IMR-90 (cell line): ENCODE data around the gene MEIKIN. TPM values are rescaled to one million over a fixed set of nuclear protein-coding genes. Genes with fewer than 3 reads are reported as not detected.

ENCODE experiments used
- ATAC-seq: fragments of 200-7000 bp; cut with Tn5 transposase; 2 replicates; pipeline ENCODE4 v1.9.1; 2020; ENCODE audit warnings: low read depth, mild to moderate bottlenecking, moderate library complexity
- BruUV-seq: library from RNA; stranded (reverse); fragments of 400-500 nt; replicated peaks from 2 replicates; lab custom pipeline; 2021; lab: Mats Ljungman, UMichigan
- CTCF ChIA-PET: fragments of 300-600 bp; formaldehyde crosslinking; extraction: SDS; loops from one replicate; lab custom pipeline; 2021; ENCODE audit warnings: antibody characterized with exemption; lab: Yijun Ruan, JAX
- POLR2A ChIA-PET: fragments of 300-600 bp; sonication (Branson Sonifier 250); formaldehyde crosslinking; loops from one replicate; lab custom pipeline; 2022; ENCODE audit warnings: antibody characterized with exemption; ENCODE audit not compliant: unreplicated experiment; lab: Charles Lee
- DNase-seq: peaks from one replicate; pipeline ENCODE4 v3.0.0; 2013
- H2AFZ ChIP-seq: replicated peaks from 2 replicates; pipeline ENCODE3; 2013; ENCODE audit warnings: low read length, mild to moderate bottlenecking; ENCODE audit not compliant: poor library complexity
- H2AK5ac ChIP-seq: 2 replicates; pipeline ENCODE4 v1.6.1; 2013; ENCODE audit warnings: low read depth, low read length, inconsistent platforms
- H2AK9ac ChIP-seq: replicated peaks from 2 replicates; pipeline ENCODE3; 2013; ENCODE audit warnings: mild to moderate bottlenecking, low read depth, low read length, moderate library complexity; ENCODE audit not compliant: poor library complexity
- H2BK120ac ChIP-seq: 2 replicates; pipeline ENCODE4 v1.6.1; 2013; ENCODE audit warnings: low read depth, low read length, inconsistent platforms
- H2BK15ac ChIP-seq: 3 replicates; pipeline ENCODE4 v1.6.1; 2013; ENCODE audit warnings: low read depth, low read length, inconsistent platforms
- H2BK20ac ChIP-seq: 2 replicates; pipeline ENCODE4 v1.6.1; 2013; ENCODE audit warnings: low read depth, mild to moderate bottlenecking, inconsistent platforms, low read length, moderate library complexity
- H2BK5ac ChIP-seq: 2 replicates; pipeline ENCODE4 v1.6.1; 2013; ENCODE audit warnings: mild to moderate bottlenecking, low read depth, low read length, inconsistent platforms; ENCODE audit not compliant: poor library complexity, severe bottlenecking
- H3K14ac ChIP-seq: replicated peaks from 2 replicates; pipeline ENCODE4 v1.6.1; 2013; ENCODE audit warnings: low read depth, low read length, inconsistent platforms
- H3K18ac ChIP-seq: 2 replicates; pipeline ENCODE4 v1.6.1; 2013; ENCODE audit warnings: low read depth, low read length, control low read depth
- H3K23ac ChIP-seq: 2 replicates; pipeline ENCODE4 v1.6.1; 2013; ENCODE audit warnings: low read depth, low read length, inconsistent platforms
- H3K27ac ChIP-seq: 2 replicates; pipeline ENCODE4 v1.5.1; 2013; ENCODE audit warnings: mild to moderate bottlenecking, control low read depth, low read length; ENCODE audit not compliant: insufficient read depth
- H3K27me3 ChIP-seq: 2 replicates; pipeline ENCODE4 v1.6.1; 2013; ENCODE audit warnings: low read length; ENCODE audit not compliant: control insufficient read depth, insufficient read depth
- H3K36me3 ChIP-seq: 2 replicates; pipeline ENCODE4 v1.6.1; 2013; ENCODE audit warnings: low read length, mixed read lengths; ENCODE audit not compliant: control insufficient read depth, insufficient read depth
- H3K4ac ChIP-seq: 2 replicates; pipeline ENCODE4 v1.6.1; 2013; ENCODE audit warnings: low read depth, low read length, inconsistent platforms
- H3K4me1 ChIP-seq: 2 replicates; pipeline ENCODE4 v1.6.1; 2013; ENCODE audit warnings: low read length, mixed read lengths; ENCODE audit not compliant: control insufficient read depth, insufficient read depth
- H3K4me2 ChIP-seq: 2 replicates; pipeline ENCODE4 v1.6.1; 2013; ENCODE audit warnings: low read depth, mild to moderate bottlenecking, control low read depth, low read length, moderate library complexity
- H3K4me3 ChIP-seq: 2 replicates; pipeline ENCODE4 v1.5.1; 2013; ENCODE audit warnings: low read depth, mild to moderate bottlenecking, control low read depth, low read length, moderate library complexity; ENCODE audit not compliant: insufficient read depth
- H3K56ac ChIP-seq: 2 replicates; pipeline ENCODE4 v1.6.1; 2013; ENCODE audit warnings: low read length, inconsistent platforms; ENCODE audit not compliant: insufficient read depth; ENCODE audit errors: extremely low read depth
- H3K79me1 ChIP-seq, 2 experiments: 2 replicates each; pipeline ENCODE4 v1.6.1; 2013; ENCODE audit warnings: low read length in 2 of 2, inconsistent platforms in 1 of 2, low read depth in 1 of 2
- H3K9ac ChIP-seq: 2 replicates; pipeline ENCODE4 v1.6.1; 2013; ENCODE audit warnings: low read depth, low read length, control low read depth
- H3K9me1 ChIP-seq: 2 replicates; pipeline ENCODE4 v1.6.1; 2013; ENCODE audit warnings: low read length, inconsistent platforms; ENCODE audit not compliant: insufficient read depth
- H3K9me3 ChIP-seq: 2 replicates; pipeline ENCODE4 v1.6.1; 2013; ENCODE audit warnings: low read length; ENCODE audit not compliant: control insufficient read depth, insufficient read depth
- H4K20me1 ChIP-seq: 2 replicates; pipeline ENCODE4 v1.6.1; 2013; ENCODE audit warnings: low read length, inconsistent platforms; ENCODE audit not compliant: insufficient read depth
- H4K5ac ChIP-seq: 2 replicates; pipeline ENCODE4 v1.6.1; 2013; ENCODE audit warnings: mild to moderate bottlenecking, low read depth, low read length, control low read depth
- H4K8ac ChIP-seq, 2 experiments: 2 replicates each; pipeline ENCODE4 v1.6.1; 2013; ENCODE audit warnings: low read depth in 2 of 2, low read length in 2 of 2, control low read depth in 1 of 2, inconsistent platforms in 1 of 2
- H4K91ac ChIP-seq: 2 replicates; pipeline ENCODE4 v1.6.1; 2013; ENCODE audit warnings: low read depth, low read length, inconsistent platforms; ENCODE audit not compliant: insufficient read depth
- CHD1 ChIP-seq: IDR thresholded peaks from 2 replicates; pipeline ENCODE4 v1.6.1; 2012; ENCODE audit warnings: low read depth, low read length, improper control_type of control experiment
- FOS ChIP-seq: fragments of 150-350 bp; IDR thresholded peaks from 2 replicates; pipeline ENCODE4 v1.6.1; 2016; ENCODE audit warnings: low read depth, low read length
- MAFK ChIP-seq: IDR thresholded peaks from 2 replicates; pipeline ENCODE4 v1.6.1; 2012; ENCODE audit warnings: low read depth, low read length, improper control_type of control experiment
- MAZ ChIP-seq: IDR thresholded peaks from 2 replicates; pipeline ENCODE4 v1.6.1; 2012; ENCODE audit warnings: low read depth, mild to moderate bottlenecking, low read length, improper control_type of control experiment, moderate library complexity, borderline replicate concordance
- NFE2L2 ChIP-seq: fragments of 150-350 bp; IDR thresholded peaks from 2 replicates; pipeline ENCODE4 v1.6.1; 2016; ENCODE audit warnings: low read depth, mild to moderate bottlenecking, low read length
- POLR2A ChIP-seq: IDR thresholded peaks from 2 replicates; pipeline ENCODE4 v1.6.1; 2012; ENCODE audit warnings: mild to moderate bottlenecking, low read depth, low read length
- RAD21 ChIP-seq: IDR thresholded peaks from 2 replicates; pipeline ENCODE4 v1.6.1; 2012; ENCODE audit warnings: low read length, improper control_type of control experiment
- RFX5 ChIP-seq: IDR thresholded peaks from 2 replicates; pipeline ENCODE4 v1.8.0; 2012; ENCODE audit warnings: low read depth, mild to moderate bottlenecking, low read length, moderate library complexity
- SMC3 ChIP-seq: fragments of 150-350 bp; IDR thresholded peaks from 2 replicates; pipeline ENCODE4 v1.6.1; 2016; ENCODE audit warnings: low read depth, mild to moderate bottlenecking, antibody characterized with exemption, low read length, moderate library complexity
- WGBS, 2 experiments: methylation state at CpG; one replicate each; pipeline versions ENCODE4 v1.1.5 to v1.1.7; 2013; ENCODE audit warnings: missing lambda C conversion rate in 2 of 2; ENCODE audit not compliant: insufficient read length in 1 of 2; ENCODE audit errors: extremely low coverage in 2 of 2; 5-methylcytosine and 5-hydroxymethylcytosine counted together
- dilution Hi-C: fragments of 300-500 bp; cut with HindIII; formaldehyde crosslinking; loops from one replicate; pipeline ENCODE4 v1.14.3; 2018; ENCODE audit warnings: low sequenced_read_pairs; ENCODE audit not compliant: unreplicated experiment
- in situ Hi-C: fragments of 300-500 bp; cut with MboI; formaldehyde crosslinking; loops from 3 replicates; pipeline ENCODE4 v1.14.3; 2019; ENCODE audit warnings: low sequenced_read_pairs, inconsistent platforms, mixed read lengths
- intact Hi-C: fragments of 100-400 bp; cut with micrococcal nuclease; formaldehyde crosslinking; loops from 2 replicates; pipeline ENCODE4 v1.10.0; 2022
- polyA plus RNA-seq, 3 experiments: library from polyadenylated mRNA; depleted of rRNA; stranded (reverse); fragments of >200 nt; gene quantifications; 2 replicates each; pipeline ENCODE4 v1.2.3, GENCODE V29; 2012; ENCODE audit warnings: low replicate concordance in 1 of 3
- total RNA-seq: library from RNA; depleted of rRNA; stranded (reverse); fragments of >200 nt; gene quantifications from 2 replicates; pipeline ENCODE4 v1.2.3, GENCODE V29; 2012
- TF ChIP-seq, protein P1 (sequence below): fragments of 150-350 bp; IDR thresholded peaks from 2 replicates; pipeline ENCODE4 v1.6.1; 2016; ENCODE audit warnings: low read depth, mild to moderate bottlenecking, low read length, moderate library complexity, borderline replicate concordance
- TF ChIP-seq, protein P2 (sequence below): conservative IDR thresholded peaks from 2 replicates; pipeline ENCODE4 v1.5.1; 2012; ENCODE audit warnings: mild to moderate bottlenecking, low read depth, low read length, improper control_type of control experiment

Gene MEIKIN
- total and polyA plus RNA-seq, 2 of the 4 experiments (the other 2 are of a cell fraction) = not detected

DNA sequence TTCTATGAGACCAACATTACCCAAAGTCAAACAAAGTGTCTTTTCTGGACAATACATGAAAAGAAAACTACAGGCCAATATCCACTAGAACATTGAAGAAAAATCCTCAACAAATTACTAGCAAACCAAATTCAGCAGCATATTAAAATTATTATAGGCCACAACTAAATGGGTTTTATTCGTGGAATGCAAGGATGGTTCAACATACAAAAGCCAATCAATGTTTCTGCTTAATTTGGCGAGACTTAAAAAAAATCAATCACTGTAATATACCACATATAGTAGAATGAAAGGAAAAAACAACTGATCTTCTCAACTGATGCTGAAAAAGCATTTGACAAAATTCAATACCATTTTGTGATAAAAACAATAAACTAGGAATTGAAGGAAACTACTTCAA lies 96.8 kb downstream of the MEIKIN start:
- in situ Hi-C loops = no loop called here
- dilution Hi-C loops = no loop called here
- TF ChIP-seq RFX5 (no peak), MAZ (no peak), FOS (no peak), NFE2L2 (no peak), MAFK (no peak), SMC3 (no peak), RAD21 (no peak), POLR2A (no peak), CHD1 (no peak)
- TF ChIP-seq, protein P1, sequence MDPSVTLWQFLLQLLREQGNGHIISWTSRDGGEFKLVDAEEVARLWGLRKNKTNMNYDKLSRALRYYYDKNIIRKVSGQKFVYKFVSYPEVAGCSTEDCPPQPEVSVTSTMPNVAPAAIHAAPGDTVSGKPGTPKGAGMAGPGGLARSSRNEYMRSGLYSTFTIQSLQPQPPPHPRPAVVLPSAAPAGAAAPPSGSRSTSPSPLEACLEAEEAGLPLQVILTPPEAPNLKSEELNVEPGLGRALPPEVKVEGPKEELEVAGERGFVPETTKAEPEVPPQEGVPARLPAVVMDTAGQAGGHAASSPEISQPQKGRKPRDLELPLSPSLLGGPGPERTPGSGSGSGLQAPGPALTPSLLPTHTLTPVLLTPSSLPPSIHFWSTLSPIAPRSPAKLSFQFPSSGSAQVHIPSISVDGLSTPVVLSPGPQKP = no peak
- TF ChIP-seq, protein P2, sequence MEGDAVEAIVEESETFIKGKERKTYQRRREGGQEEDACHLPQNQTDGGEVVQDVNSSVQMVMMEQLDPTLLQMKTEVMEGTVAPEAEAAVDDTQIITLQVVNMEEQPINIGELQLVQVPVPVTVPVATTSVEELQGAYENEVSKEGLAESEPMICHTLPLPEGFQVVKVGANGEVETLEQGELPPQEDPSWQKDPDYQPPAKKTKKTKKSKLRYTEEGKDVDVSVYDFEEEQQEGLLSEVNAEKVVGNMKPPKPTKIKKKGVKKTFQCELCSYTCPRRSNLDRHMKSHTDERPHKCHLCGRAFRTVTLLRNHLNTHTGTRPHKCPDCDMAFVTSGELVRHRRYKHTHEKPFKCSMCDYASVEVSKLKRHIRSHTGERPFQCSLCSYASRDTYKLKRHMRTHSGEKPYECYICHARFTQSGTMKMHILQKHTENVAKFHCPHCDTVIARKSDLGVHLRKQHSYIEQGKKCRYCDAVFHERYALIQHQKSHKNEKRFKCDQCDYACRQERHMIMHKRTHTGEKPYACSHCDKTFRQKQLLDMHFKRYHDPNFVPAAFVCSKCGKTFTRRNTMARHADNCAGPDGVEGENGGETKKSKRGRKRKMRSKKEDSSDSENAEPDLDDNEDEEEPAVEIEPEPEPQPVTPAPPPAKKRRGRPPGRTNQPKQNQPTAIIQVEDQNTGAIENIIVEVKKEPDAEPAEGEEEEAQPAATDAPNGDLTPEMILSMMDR = no peak

More for the DNA sequence above, 96.8 kb downstream of the MEIKIN start:
- H3K9ac ChIP-seq = no peak overlapping the region
- ATAC-seq = no peak
- no peak overlapping the region for H2BK20ac ChIP-seq
- H3K9me1 ChIP-seq = no peaks in the 10 kb centered on the region
- intact Hi-C loops = no loop called here
- ChIA-PET POLR2A (no interaction called here), CTCF (no interaction called here)
- H3K23ac ChIP-seq = no peak overlapping the region
- no peaks in the 10 kb centered on the region for H3K79me1 ChIP-seq
- no peak overlapping the region for H2AK9ac ChIP-seq
- H2BK120ac ChIP-seq = no peak overlapping the region
- no peak overlapping the region for H2BK15ac ChIP-seq
- no peaks in the 10 kb centered on the region for H3K36me3 ChIP-seq
- H3K9me3 ChIP-seq = 0 out of 2 replicates have a peak, but pooled peaks cover 2% of the 10 kb centered on the region
- no peak overlapping the region for H2BK5ac ChIP-seq
- H3K18ac ChIP-seq = no peak overlapping the region
- no CpG with 5 or more reads among the region's 2 CpGs for WGBS, 2 experiments
- H2AK5ac ChIP-seq = no peak overlapping the region
- H3K4me2 ChIP-seq = no peak overlapping the region
- no peak for DNase-seq
- no peak overlapping the region for H2AFZ ChIP-seq
- H3K4ac ChIP-seq = no peak overlapping the region
- H4K8ac ChIP-seq = no peak overlapping the region
- H4K20me1 ChIP-seq = no peaks in the 10 kb centered on the region
- BruUV-seq = no TSS peak
- no peaks in the 10 kb centered on the region for H3K27me3 ChIP-seq
- no peak overlapping the region for H4K5ac ChIP-seq
- H3K14ac ChIP-seq = no peak overlapping the region
- H3K27ac ChIP-seq = no peak overlapping the region
- H3K4me3 ChIP-seq = no peak overlapping the region
- no peaks in the 10 kb centered on the region for H3K4me1 ChIP-seq
- no peak overlapping the region for H3K56ac ChIP-seq
- no peak overlapping the region for H4K91ac ChIP-seq
